HG03575 (cell line): ENCODE results near the gene PTHLH.

Source experiments
- ATAC-seq: cut with Tn5 transposase; IDR thresholded peaks from one replicate; pipeline ENCODE4 v1.9.1; 2021; ENCODE audit not compliant: unreplicated experiment, insufficient number of reproducible peaks, low FRiP score; ENCODE audit errors: extremely low read depth

PTHLH gene

GRCh38 chr12:27952510-27952909 lies 20.0 kb downstream of the PTHLH start:
- no peak for ATAC-seq

GRCh38 chr12:27951898-27952297 lies 20.6 kb downstream of the PTHLH start:
- ATAC-seq = no peak

GRCh38 chr12:27946421-27946820 lies 26.1 kb downstream of the PTHLH start:
- ATAC-seq = no peak

GRCh38 chr12:27940756-27941402 lies 31.7 kb downstream of the PTHLH start:
- ATAC-seq = peak; percentile 64

GRCh38 chr12:27940245-27940644 lies 32.3 kb downstream of the PTHLH start:
- no peak for ATAC-seq

GRCh38 chr12:27937768-27938167 lies 34.8 kb downstream of the PTHLH start:
- ATAC-seq = no peak

- ATAC-seq = no peak
Measured at GRCh38 chr12:27936196-27936595, 36.3 kb downstream of the PTHLH start.

GRCh38 chr12:27934276-27934675 lies 38.3 kb downstream of the PTHLH start:
- ATAC-seq = no peak

GRCh38 chr12:27931390-27931789 lies 41.1 kb downstream of the PTHLH start:
- ATAC-seq = no peak

- ATAC-seq = no peak
Measured at GRCh38 chr12:27927347-27927746, 45.2 kb downstream of the PTHLH start.

GRCh38 chr12:27924350-27925135 lies 48.0 kb downstream of the PTHLH start:
- ATAC-seq = no peak

GRCh38 chr12:27922531-27923139 lies 49.9 kb downstream of the PTHLH start:
- no peak for ATAC-seq

GRCh38 chr12:27919671-27920235 lies 52.8 kb downstream of the PTHLH start:
- ATAC-seq = no peak

GRCh38 chr12:27915536-27915935 lies 57.0 kb downstream of the PTHLH start:
- ATAC-seq = no peak

GRCh38 chr12:27915021-27915420 lies 57.5 kb downstream of the PTHLH start:
- ATAC-seq = no peak

GRCh38 chr12:27913999-27914614 lies 58.4 kb downstream of the PTHLH start:
- no peak for ATAC-seq

GRCh38 chr12:27911397-27911796 lies 61.1 kb downstream of the PTHLH start:
- no peak for ATAC-seq
